Endodermal cell (in vitro differentiated cells): ENCODE data around the gene MTA1. TPM values are rescaled to one million over a fixed set of nuclear protein-coding genes. Genes with fewer than 3 reads are reported as not detected.

ENCODE experiments used
- DNase-seq: peaks from one replicate; pipeline ENCODE4 v3.0.0-alpha.2; 2017
- H3K27ac ChIP-seq: 2 replicates; pipeline ENCODE4 v1.5.1; 2013; ENCODE audit warnings: mild to moderate bottlenecking, low read depth, low read length, moderate library complexity
- H3K27me3 ChIP-seq: 2 replicates; pipeline ENCODE4 v1.6.1; 2013; ENCODE audit warnings: mild to moderate bottlenecking, low read length, moderate library complexity; ENCODE audit not compliant: insufficient read depth, control insufficient read depth, poor library complexity, severe bottlenecking
- H3K36me3 ChIP-seq: 2 replicates; pipeline ENCODE4 v1.7.0; 2013; ENCODE audit warnings: mild to moderate bottlenecking, low read length, moderate library complexity; ENCODE audit not compliant: control insufficient read depth, insufficient read depth
- H3K4me1 ChIP-seq: one replicate; pipeline ENCODE4 v1.7.0; 2013; ENCODE audit warnings: low read length; ENCODE audit not compliant: control insufficient read depth, insufficient read depth
- H3K4me3 ChIP-seq: 2 replicates; pipeline ENCODE4 v1.5.1; 2013; ENCODE audit warnings: mild to moderate bottlenecking, low read length, moderate library complexity
- H3K9ac ChIP-seq: 2 replicates; pipeline ENCODE4 v1.6.1; 2013; ENCODE audit warnings: mild to moderate bottlenecking, low read length, moderate library complexity; ENCODE audit not compliant: poor library complexity, severe bottlenecking; ENCODE audit errors: extremely low read depth
- H3K9me3 ChIP-seq: 2 replicates; pipeline ENCODE4 v1.6.1; 2013; ENCODE audit warnings: mild to moderate bottlenecking, low read length, moderate library complexity; ENCODE audit not compliant: control insufficient read depth
- H3K27ac Mint-ChIP-seq: 2 replicates; pipeline ENCODE4 v1.8.0; 2020; ENCODE audit warnings: mixed read lengths
- H3K27me3 Mint-ChIP-seq: 2 replicates; pipeline ENCODE4 v1.8.0; 2021; ENCODE audit warnings: mild to moderate bottlenecking, mixed read lengths; ENCODE audit not compliant: insufficient read depth
- H3K36me3 Mint-ChIP-seq: 2 replicates; pipeline ENCODE4 v1.8.0; 2020; ENCODE audit warnings: low read depth, mixed read lengths
- H3K4me1 Mint-ChIP-seq: 2 replicates; pipeline ENCODE4 v1.8.0; 2020; ENCODE audit warnings: mixed read lengths
- H3K4me3 Mint-ChIP-seq: 2 replicates; pipeline ENCODE4 v1.8.0; 2020; ENCODE audit warnings: mild to moderate bottlenecking, moderate library complexity, mixed read lengths
- H3K9me3 Mint-ChIP-seq: 2 replicates; pipeline ENCODE4 v1.8.0; 2020; ENCODE audit warnings: mild to moderate bottlenecking, mixed read lengths
- WGBS, 2 experiments: methylation state at CpG; one replicate each; pipeline versions ENCODE4 v1.1.5 to v1.1.7; 2013; ENCODE audit warnings: missing lambda C conversion rate in 2 of 2, mixed read lengths in 1 of 2; ENCODE audit not compliant: insufficient coverage in 1 of 2, insufficient read length in 1 of 2; 5-methylcytosine and 5-hydroxymethylcytosine counted together
- total RNA-seq, 2 donors: library from RNA; stranded (reverse); fragmentation: NEBNext Ultra II Directional in 1 of 2; extraction: Animal tissue kit (Norgen Biotek cat#: 25700) in 1 of 2; gene quantifications; 2 replicates in 1 of 2; 3 replicates in 1 of 2; pipeline ENCODE4 v1.2.1, GENCODE V29; 2021
- TF ChIP-seq, protein P1 (sequence below): fragments of 200-600 bp; sonication (generic); conservative IDR thresholded peaks from 2 replicates; pipeline ENCODE4 v1.5.0; 2021; ENCODE audit warnings: antibody characterized with exemption, mild to moderate bottlenecking

Gene MTA1
- total RNA-seq, 2 donors from 2014 or later, result 245 to 246 TPM

GRCh38 chr14:105495990-105496830 lies 76.6 kb downstream of the MTA1 start:
- Mint-ChIP-seq H3K36me3 (no peaks in the 10 kb centered on the region), H3K27ac (no peak overlapping the region), H3K4me1 (peaks cover 3% of the 10 kb centered on the region), H3K4me3 (no peak overlapping the region), H3K27me3 (no peaks in the 10 kb centered on the region), H3K9me3 (peaks cover 3% of the 10 kb centered on the region)
- Histone ChIP-seq H3K9me3 (no peaks in the 10 kb centered on the region), H3K4me1 (peaks cover 2% of the 10 kb centered on the region), H3K27ac (no peak overlapping the region), H3K27me3 (no peaks in the 10 kb centered on the region), H3K9ac (no peak overlapping the region), H3K4me3 (no peak overlapping the region), H3K36me3 (no peaks in the 10 kb centered on the region)
- TF ChIP-seq, protein P1, sequence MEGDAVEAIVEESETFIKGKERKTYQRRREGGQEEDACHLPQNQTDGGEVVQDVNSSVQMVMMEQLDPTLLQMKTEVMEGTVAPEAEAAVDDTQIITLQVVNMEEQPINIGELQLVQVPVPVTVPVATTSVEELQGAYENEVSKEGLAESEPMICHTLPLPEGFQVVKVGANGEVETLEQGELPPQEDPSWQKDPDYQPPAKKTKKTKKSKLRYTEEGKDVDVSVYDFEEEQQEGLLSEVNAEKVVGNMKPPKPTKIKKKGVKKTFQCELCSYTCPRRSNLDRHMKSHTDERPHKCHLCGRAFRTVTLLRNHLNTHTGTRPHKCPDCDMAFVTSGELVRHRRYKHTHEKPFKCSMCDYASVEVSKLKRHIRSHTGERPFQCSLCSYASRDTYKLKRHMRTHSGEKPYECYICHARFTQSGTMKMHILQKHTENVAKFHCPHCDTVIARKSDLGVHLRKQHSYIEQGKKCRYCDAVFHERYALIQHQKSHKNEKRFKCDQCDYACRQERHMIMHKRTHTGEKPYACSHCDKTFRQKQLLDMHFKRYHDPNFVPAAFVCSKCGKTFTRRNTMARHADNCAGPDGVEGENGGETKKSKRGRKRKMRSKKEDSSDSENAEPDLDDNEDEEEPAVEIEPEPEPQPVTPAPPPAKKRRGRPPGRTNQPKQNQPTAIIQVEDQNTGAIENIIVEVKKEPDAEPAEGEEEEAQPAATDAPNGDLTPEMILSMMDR, result no peak
- DNase-seq, result peak; percentile 41
- WGBS, 2 experiments, result 87 to 100% methylated on average over 1 to 14 of the region's 18 CpGs

- Histone ChIP-seq H3K9me3 (no peaks in the 10 kb centered on the region), H3K9ac (no peak overlapping the region), H3K27ac (no peak overlapping the region), H3K4me3 (no peak overlapping the region), H3K27me3 (no peaks in the 10 kb centered on the region), H3K36me3 (no peaks in the 10 kb centered on the region), H3K4me1 (peaks cover 2% of the 10 kb centered on the region)
- Mint-ChIP-seq H3K4me3 (no peak overlapping the region), H3K4me1 (peaks cover 3% of the 10 kb centered on the region), H3K36me3 (no peaks in the 10 kb centered on the region), H3K27ac (no peak overlapping the region), H3K27me3 (no peaks in the 10 kb centered on the region), H3K9me3 (no peaks in the 10 kb centered on the region)
- 94 to 96% methylated on average over 27 to 32 of the region's 32 CpGs for WGBS, 2 experiments
- no peak for DNase-seq
- TF ChIP-seq, protein P1, result no peak
Observed at GRCh38 chr14:105496831-105497591, 77.4 kb downstream of the MTA1 start.

- Histone ChIP-seq H3K4me1 (peaks cover 2% of the 10 kb centered on the region), H3K4me3 (no peak overlapping the region), H3K36me3 (no peaks in the 10 kb centered on the region), H3K27me3 (no peaks in the 10 kb centered on the region), H3K9ac (no peak overlapping the region), H3K27ac (no peak overlapping the region), H3K9me3 (no peaks in the 10 kb centered on the region)
- Mint-ChIP-seq H3K27ac (peak overlapping the region; percentile 30), H3K4me3 (no peak overlapping the region), H3K27me3 (no peaks in the 10 kb centered on the region), H3K9me3 (no peaks in the 10 kb centered on the region), H3K36me3 (no peaks in the 10 kb centered on the region), H3K4me1 (peaks cover 3% of the 10 kb centered on the region)
- 92 to 98% methylated on average over 24 to 31 of the region's 31 CpGs for WGBS, 2 experiments
- TF ChIP-seq, protein P1, result no peak
- DNase-seq, result no peak
Observed at GRCh38 chr14:105497671-105498429, 78.2 kb downstream of the MTA1 start.
